Vagina (tissue), 2 donors: ENCODE measurements around the gene AHSG. TPM values are rescaled to one million over a fixed set of nuclear protein-coding genes. Genes with fewer than 3 reads are reported as not detected.

Experiments used
- DNase-seq, 2 donors: peaks; one replicate each; pipeline ENCODE4 v3.0.0-alpha.2; 2017; ENCODE audit errors: extremely low spot score in 2 of 2
- H3K27ac ChIP-seq: fragments of 200-600 bp; sonication (generic); one replicate; pipeline ENCODE4 v1.5.1; 2019
- H3K27me3 ChIP-seq: fragments of 200-600 bp; sonication (generic); one replicate; pipeline ENCODE4 v1.5.1; 2019
- H3K36me3 ChIP-seq, 2 donors: fragments of 200-600 bp; sonication (generic); one replicate each; pipeline ENCODE4 v1.5.1; 2017 to 2019
- H3K4me1 ChIP-seq: fragments of 200-600 bp; sonication (generic); one replicate; pipeline ENCODE4 v1.5.1; 2019
- H3K4me3 ChIP-seq, 2 donors: fragments of 200-600 bp; sonication (generic); 1 replicate in 1 of 2; 2 replicates in 1 of 2; pipeline ENCODE4 v1.5.1; 2016 to 2019
- H3K9me3 ChIP-seq: fragments of 200-600 bp; sonication (generic); one replicate; pipeline ENCODE4 v1.5.1; 2019
- POLR2A ChIP-seq, 2 donors: fragments of 450-650 bp; IDR thresholded peaks; one replicate each; pipeline ENCODE4 v1.6.1; 2017; ENCODE audit warnings: antibody characterized with exemption in 2 of 2, mild to moderate bottlenecking in 2 of 2, moderate library complexity in 2 of 2
- POLR2AphosphoS5 ChIP-seq, 2 donors: sonication (generic); formaldehyde crosslinking; IDR thresholded peaks; one replicate each; pipeline ENCODE4 v1.9.0; 2017; ENCODE audit warnings: antibody characterized with exemption in 2 of 2, mild to moderate bottlenecking in 2 of 2, low read depth in 1 of 2; ENCODE audit not compliant: insufficient read depth in 1 of 2
- intact Hi-C: fragments of 100-400 bp; cut with DNase I; formaldehyde crosslinking; loops from one replicate; pipeline ENCODE4 v1.15.1; 2023
- total RNA-seq: library from RNA; depleted of rRNA; stranded (reverse); fragments of >200 nt; gene quantifications from one replicate; pipeline ENCODE4 v1.2.3, GENCODE V29; 2016
- TF ChIP-seq, protein P1 (sequence below), 3 experiments: fragments of 450-650 bp in 2 of 3; fragments of 200-600 bp in 1 of 3; sonication (generic) in 1 of 3; IDR thresholded peaks; one replicate each; pipeline ENCODE4 v1.5.1; 2017 to 2019; ENCODE audit warnings: antibody characterized with exemption in 3 of 3, mild to moderate bottlenecking in 2 of 3, moderate library complexity in 2 of 3

Gene AHSG
- total RNA-seq, 1 donor from 2014 or later = not detected

- H3K27ac ChIP-seq = no peak overlapping the region
- no peaks in the 10 kb centered on the region for H3K36me3 ChIP-seq
- no peaks in the 10 kb centered on the region for H3K4me1 ChIP-seq
- DNase-seq = no peak
- intact Hi-C loops = no loop called here
- H3K27me3 ChIP-seq = no peaks in the 10 kb centered on the region
- TF ChIP-seq, protein P1, sequence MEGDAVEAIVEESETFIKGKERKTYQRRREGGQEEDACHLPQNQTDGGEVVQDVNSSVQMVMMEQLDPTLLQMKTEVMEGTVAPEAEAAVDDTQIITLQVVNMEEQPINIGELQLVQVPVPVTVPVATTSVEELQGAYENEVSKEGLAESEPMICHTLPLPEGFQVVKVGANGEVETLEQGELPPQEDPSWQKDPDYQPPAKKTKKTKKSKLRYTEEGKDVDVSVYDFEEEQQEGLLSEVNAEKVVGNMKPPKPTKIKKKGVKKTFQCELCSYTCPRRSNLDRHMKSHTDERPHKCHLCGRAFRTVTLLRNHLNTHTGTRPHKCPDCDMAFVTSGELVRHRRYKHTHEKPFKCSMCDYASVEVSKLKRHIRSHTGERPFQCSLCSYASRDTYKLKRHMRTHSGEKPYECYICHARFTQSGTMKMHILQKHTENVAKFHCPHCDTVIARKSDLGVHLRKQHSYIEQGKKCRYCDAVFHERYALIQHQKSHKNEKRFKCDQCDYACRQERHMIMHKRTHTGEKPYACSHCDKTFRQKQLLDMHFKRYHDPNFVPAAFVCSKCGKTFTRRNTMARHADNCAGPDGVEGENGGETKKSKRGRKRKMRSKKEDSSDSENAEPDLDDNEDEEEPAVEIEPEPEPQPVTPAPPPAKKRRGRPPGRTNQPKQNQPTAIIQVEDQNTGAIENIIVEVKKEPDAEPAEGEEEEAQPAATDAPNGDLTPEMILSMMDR (IDR thresholded peaks at IDR 0.05) = no peak
- TF ChIP-seq POLR2AphosphoS5 (IDR thresholded peaks at IDR 0.05; ENCODE audit: insufficient read depth in 1 of 2, low read depth in 1 of 2) = no peak
- no peak for TF ChIP-seq POLR2A (IDR thresholded peaks at IDR 0.05)
- H3K4me3 ChIP-seq = no peak overlapping the region
- H3K9me3 ChIP-seq = no peaks in the 10 kb centered on the region
Measured at GRCh38 chr3:186598794-186599141, 14.1 kb upstream of the AHSG start.

DNA sequence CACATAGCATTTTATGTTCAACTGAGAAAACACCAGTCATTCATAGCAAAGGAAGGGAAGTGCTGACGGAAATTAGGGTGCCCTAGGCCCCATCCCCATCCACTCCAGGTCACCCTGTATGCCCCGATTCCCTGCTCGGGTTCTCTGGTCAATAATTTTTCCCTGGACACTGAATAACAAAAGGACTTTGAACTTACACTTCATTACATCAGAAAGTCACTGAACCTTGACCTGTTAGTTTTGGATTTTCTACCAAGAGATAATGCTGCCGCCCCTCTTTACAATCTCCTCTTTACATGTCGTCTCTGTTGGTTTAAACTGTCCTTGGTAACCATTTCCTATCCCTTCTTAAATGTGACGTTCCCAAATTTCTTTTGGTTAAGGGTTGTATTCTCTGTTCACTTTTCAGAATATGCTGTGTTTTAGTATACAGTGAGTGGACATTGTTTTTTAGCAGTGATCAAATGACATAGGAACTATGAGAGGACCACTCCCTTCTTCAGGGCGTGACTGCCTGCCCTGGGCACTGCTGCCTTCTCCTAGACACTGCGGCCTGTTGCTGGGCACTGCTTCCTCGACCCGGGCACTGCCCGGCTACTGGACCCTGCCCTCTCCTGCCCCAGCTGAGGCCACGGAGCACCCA is 13.6 kb upstream of the AHSG start:
- Histone ChIP-seq H3K27ac (no peak overlapping the region), H3K27me3 (no peaks in the 10 kb centered on the region), H3K36me3 (no peaks in the 10 kb centered on the region), H3K4me1 (no peaks in the 10 kb centered on the region), H3K9me3 (no peaks in the 10 kb centered on the region), H3K4me3 (no peak overlapping the region)
- TF ChIP-seq POLR2AphosphoS5 (IDR thresholded peaks at IDR 0.05; ENCODE audit: insufficient read depth in 1 of 2, low read depth in 1 of 2) = no peak
- TF ChIP-seq, protein P1 (IDR thresholded peaks at IDR 0.05) = no peak
- no peak for TF ChIP-seq POLR2A (IDR thresholded peaks at IDR 0.05)
- no peak for DNase-seq
- intact Hi-C loops = no loop called here

DNA sequence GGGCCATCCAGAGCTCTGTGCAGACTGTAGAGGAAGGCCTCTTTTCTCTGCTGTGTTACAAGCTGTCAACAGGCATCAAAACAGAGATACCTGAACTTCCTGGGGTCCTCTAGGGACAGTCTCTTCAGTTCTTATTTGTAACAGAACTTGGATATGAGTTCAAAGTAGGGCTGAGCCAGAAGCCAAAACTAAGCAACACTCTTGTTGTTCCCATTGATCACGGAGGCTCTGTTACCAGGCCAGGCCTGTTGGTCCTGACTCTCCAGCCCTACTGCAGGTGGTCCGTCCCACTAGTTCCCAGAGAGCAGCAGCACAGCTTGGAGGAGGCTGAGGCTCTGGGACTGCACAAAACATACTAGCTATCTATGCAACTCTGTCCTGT is 13.1 kb upstream of the AHSG start:
- TF ChIP-seq POLR2AphosphoS5 (IDR thresholded peaks at IDR 0.05; ENCODE audit: insufficient read depth in 1 of 2, low read depth in 1 of 2) (no peak), POLR2A (IDR thresholded peaks at IDR 0.05) (no peak)
- TF ChIP-seq, protein P1 (IDR thresholded peaks at IDR 0.05) = no peak
- Histone ChIP-seq H3K4me3 (no peak overlapping the region), H3K9me3 (no peaks in the 10 kb centered on the region), H3K27ac (no peak overlapping the region), H3K27me3 (no peaks in the 10 kb centered on the region), H3K4me1 (no peaks in the 10 kb centered on the region), H3K36me3 (no peaks in the 10 kb centered on the region)
- DNase-seq = no peak
- intact Hi-C loops = no loop called here

DNA sequence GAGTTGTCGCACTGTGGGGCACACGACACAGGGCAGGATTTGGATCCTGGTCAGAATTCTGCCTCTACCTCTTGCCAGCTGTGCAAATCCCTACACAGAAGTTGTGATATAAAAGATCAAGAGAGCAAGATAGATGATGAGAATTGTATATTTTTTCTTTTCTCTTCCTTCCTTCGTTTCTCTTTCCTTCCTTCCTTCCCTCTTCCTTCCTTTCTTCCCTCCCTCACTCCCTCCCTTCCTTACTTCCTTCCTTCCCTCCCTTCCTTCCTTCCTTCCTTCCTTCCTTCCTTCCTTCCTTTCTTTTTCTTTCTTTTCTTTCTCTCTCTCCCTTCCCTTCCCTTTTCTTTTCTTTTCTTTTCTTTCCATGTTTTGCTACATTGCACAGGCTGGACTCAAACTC is 12.0 kb upstream of the AHSG start:
- no peak overlapping the region for H3K27ac ChIP-seq
- intact Hi-C loops = no loop called here
- H3K4me3 ChIP-seq = no peak overlapping the region
- DNase-seq = no peak
- no peaks in the 10 kb centered on the region for H3K4me1 ChIP-seq
- no peaks in the 10 kb centered on the region for H3K9me3 ChIP-seq
- H3K36me3 ChIP-seq = no peaks in the 10 kb centered on the region
- H3K27me3 ChIP-seq = no peaks in the 10 kb centered on the region
- TF ChIP-seq, protein P1 (IDR thresholded peaks at IDR 0.05) = no peak
- no peak for TF ChIP-seq POLR2AphosphoS5 (IDR thresholded peaks at IDR 0.05; ENCODE audit: insufficient read depth in 1 of 2, low read depth in 1 of 2)
- TF ChIP-seq POLR2A (IDR thresholded peaks at IDR 0.05) = no peak

GRCh38 chr3:186603159-186603558 is 9.7 kb upstream of the AHSG start:
- Histone ChIP-seq H3K27me3 (no peaks in the 10 kb centered on the region), H3K27ac (no peak overlapping the region), H3K9me3 (no peaks in the 10 kb centered on the region), H3K36me3 (no peaks in the 10 kb centered on the region), H3K4me1 (no peaks in the 10 kb centered on the region), H3K4me3 (no peak overlapping the region)
- TF ChIP-seq POLR2AphosphoS5 (IDR thresholded peaks at IDR 0.05; ENCODE audit: insufficient read depth in 1 of 2, low read depth in 1 of 2) = no peak
- TF ChIP-seq POLR2A (IDR thresholded peaks at IDR 0.05) = no peak
- DNase-seq = no peak
- intact Hi-C loops = no loop called here
